ENCODE measurements around the gene NLRP1. TPM values are rescaled to one million over a fixed set of nuclear protein-coding genes. Genes with fewer than 3 reads are reported as not detected.

Gene NLRP1
- total and polyA plus RNA-seq, 4 donors, result 11.1 to 82.2 (median 49.1) TPM

- ATAC-seq (ENCODE audit: low FRiP score) (no peak), DNase-seq (no peak)
- no peaks in the 10 kb centered on the region for H3K27me3 ChIP-seq (ENCODE audit: control insufficient read depth in 1 of 2, insufficient read depth in 2 of 2, low read length in 1 of 2)
- no peak overlapping the region for H3K27ac ChIP-seq (ENCODE audit: low read depth in 1 of 2, low read length in 2 of 2)
- intact Hi-C loops (cut with DNase I), result no loop called here
- H3K4me3 ChIP-seq (ENCODE audit: low read length in 2 of 2), result no peak overlapping the region
- no peaks in the 10 kb centered on the region for H3K9me3 ChIP-seq (ENCODE audit: control insufficient read depth, low read length)
- H3K36me3 ChIP-seq (ENCODE audit: control insufficient read depth in 1 of 2, insufficient read depth in 2 of 2, low read length in 1 of 2), result peaks cover 0 to 9% of the 10 kb centered on the region in 2 donors
- no peaks in the 10 kb centered on the region for H3K4me1 ChIP-seq (ENCODE audit: control insufficient read depth in 1 of 2, insufficient read depth in 2 of 2, low read length in 2 of 2)
- 54 to 65% methylated on average over 3 of the region's 3 CpGs for WGBS, 2 donors
These were observed 29.1 kb downstream of the NLRP1 start for GRCh38 chr17:5555254-5555653.

- peaks cover 0 to 7% of the 10 kb centered on the region in 2 donors for H3K36me3 ChIP-seq (ENCODE audit: control insufficient read depth in 1 of 2, insufficient read depth in 2 of 2, low read length in 1 of 2)
- WGBS, 2 donors, result 64 to 95% methylated on average over 3 of the region's 3 CpGs
- no peak for DNase-seq
- intact Hi-C loops (cut with DNase I), result no loop called here
- no peak overlapping the region for H3K27ac ChIP-seq (ENCODE audit: low read depth in 1 of 2, low read length in 2 of 2)
- H3K4me1 ChIP-seq (ENCODE audit: control insufficient read depth in 1 of 2, insufficient read depth in 2 of 2, low read length in 2 of 2), result no peaks in the 10 kb centered on the region
- H3K27me3 ChIP-seq (ENCODE audit: control insufficient read depth in 1 of 2, insufficient read depth in 2 of 2, low read length in 1 of 2), result no peaks in the 10 kb centered on the region
- no peaks in the 10 kb centered on the region for H3K9me3 ChIP-seq (ENCODE audit: control insufficient read depth, low read length)
- ATAC-seq (ENCODE audit: low FRiP score), result no peak
- H3K4me3 ChIP-seq (ENCODE audit: low read length in 2 of 2), result no peak overlapping the region
These were observed 30.8 kb downstream of the NLRP1 start for GRCh38 chr17:5553479-5553878.

- intact Hi-C loops (cut with DNase I), result no loop called here
- DNase-seq (no peak), ATAC-seq (ENCODE audit: low FRiP score) (no peak)
- no peak overlapping the region for H3K27ac ChIP-seq (ENCODE audit: low read depth in 1 of 2, low read length in 2 of 2)
- H3K4me1 ChIP-seq (ENCODE audit: control insufficient read depth in 1 of 2, insufficient read depth in 2 of 2, low read length in 2 of 2), result no peaks in the 10 kb centered on the region
- no peak overlapping the region for H3K4me3 ChIP-seq (ENCODE audit: low read length in 2 of 2)
- no peaks in the 10 kb centered on the region for H3K9me3 ChIP-seq (ENCODE audit: control insufficient read depth, low read length)
- no peaks in the 10 kb centered on the region for H3K27me3 ChIP-seq (ENCODE audit: control insufficient read depth in 1 of 2, insufficient read depth in 2 of 2, low read length in 1 of 2)
- H3K36me3 ChIP-seq (ENCODE audit: control insufficient read depth in 1 of 2, insufficient read depth in 2 of 2, low read length in 1 of 2), result peaks cover 0 to 7% of the 10 kb centered on the region in 2 donors
These were observed 31.5 kb downstream of the NLRP1 start for GRCh38 chr17:5552841-5553240.

GRCh38 chr17:5545051-5545987 lies 39.0 kb downstream of the NLRP1 start:
- DNase-seq (no peak), ATAC-seq (ENCODE audit: low FRiP score) (no peak)
- no peaks in the 10 kb centered on the region for H3K27me3 ChIP-seq (ENCODE audit: control insufficient read depth in 1 of 2, insufficient read depth in 2 of 2, low read length in 1 of 2)
- intact Hi-C loops (cut with DNase I), result no loop called here
- no peaks in the 10 kb centered on the region for H3K4me1 ChIP-seq (ENCODE audit: control insufficient read depth in 1 of 2, insufficient read depth in 2 of 2, low read length in 2 of 2)
- H3K9me3 ChIP-seq (ENCODE audit: control insufficient read depth, low read length), result no peaks in the 10 kb centered on the region
- WGBS, 2 donors, result 75 to 76% methylated on average over 9 of the region's 9 CpGs
- H3K36me3 ChIP-seq (ENCODE audit: control insufficient read depth in 1 of 2, insufficient read depth in 2 of 2, low read length in 1 of 2), result peaks cover 0 to 7% of the 10 kb centered on the region in 2 donors
- no peak overlapping the region for H3K27ac ChIP-seq (ENCODE audit: low read depth in 1 of 2, low read length in 2 of 2)
- H3K4me3 ChIP-seq (ENCODE audit: low read length in 2 of 2), result no peak overlapping the region

- ATAC-seq (ENCODE audit: low FRiP score), result peak; percentile 28
- no peaks in the 10 kb centered on the region for H3K27me3 ChIP-seq (ENCODE audit: control insufficient read depth in 1 of 2, insufficient read depth in 2 of 2, low read length in 1 of 2)
- no peak overlapping the region for H3K4me3 ChIP-seq (ENCODE audit: low read length in 2 of 2)
- 94 to 96% methylated on average over 2 of the region's 2 CpGs for WGBS, 2 donors
- H3K36me3 ChIP-seq (ENCODE audit: control insufficient read depth in 1 of 2, insufficient read depth in 2 of 2, low read length in 1 of 2), result peaks cover 0 to 7% of the 10 kb centered on the region in 2 donors
- no peaks in the 10 kb centered on the region for H3K4me1 ChIP-seq (ENCODE audit: control insufficient read depth in 1 of 2, insufficient read depth in 2 of 2, low read length in 2 of 2)
- intact Hi-C loops (cut with DNase I), result no loop called here
- no peaks in the 10 kb centered on the region for H3K9me3 ChIP-seq (ENCODE audit: control insufficient read depth, low read length)
- no peak overlapping the region for H3K27ac ChIP-seq (ENCODE audit: low read depth in 1 of 2, low read length in 2 of 2)
- DNase-seq, result no peak
These were observed 40.2 kb downstream of the NLRP1 start for GRCh38 chr17:5544115-5544514.

GRCh38 chr17:5541610-5542202 lies 42.6 kb downstream of the NLRP1 start:
- H3K4me3 ChIP-seq (ENCODE audit: low read length in 2 of 2), result no peak overlapping the region
- no peaks in the 10 kb centered on the region for H3K27me3 ChIP-seq (ENCODE audit: control insufficient read depth in 1 of 2, insufficient read depth in 2 of 2, low read length in 1 of 2)
- H3K36me3 ChIP-seq (ENCODE audit: control insufficient read depth in 1 of 2, insufficient read depth in 2 of 2, low read length in 1 of 2), result peaks cover 0 to 7% of the 10 kb centered on the region in 2 donors
- intact Hi-C loops (cut with DNase I), result no loop called here
- H3K4me1 ChIP-seq (ENCODE audit: control insufficient read depth in 1 of 2, insufficient read depth in 2 of 2, low read length in 2 of 2), result no peaks in the 10 kb centered on the region
- DNase-seq (no peak), ATAC-seq (ENCODE audit: low FRiP score) (no peak)
- no peak overlapping the region for H3K27ac ChIP-seq (ENCODE audit: low read depth in 1 of 2, low read length in 2 of 2)
- WGBS, 2 donors, result 51 to 55% methylated on average over 6 of the region's 6 CpGs
- H3K9me3 ChIP-seq (ENCODE audit: control insufficient read depth, low read length), result no peaks in the 10 kb centered on the region

- WGBS, 2 donors, result 93 to 95% methylated on average over 7 of the region's 7 CpGs
- Histone ChIP-seq H3K4me3 (ENCODE audit: low read length in 2 of 2) (no peak overlapping the region), H3K4me1 (ENCODE audit: control insufficient read depth in 1 of 2, insufficient read depth in 2 of 2, low read length in 2 of 2) (no peaks in the 10 kb centered on the region), H3K27ac (ENCODE audit: low read depth in 1 of 2, low read length in 2 of 2) (no peak overlapping the region), H3K36me3 (ENCODE audit: control insufficient read depth in 1 of 2, insufficient read depth in 2 of 2, low read length in 1 of 2) (peaks cover 0 to 5% of the 10 kb centered on the region in 2 donors), H3K27me3 (ENCODE audit: control insufficient read depth in 1 of 2, insufficient read depth in 2 of 2, low read length in 1 of 2) (no peaks in the 10 kb centered on the region), H3K9me3 (ENCODE audit: control insufficient read depth, low read length) (no peaks in the 10 kb centered on the region)
- no peak for ATAC-seq (ENCODE audit: low FRiP score)
- no peak for DNase-seq
- intact Hi-C loops (cut with DNase I), result no loop called here
These were observed 44.0 kb downstream of the NLRP1 start for GRCh38 chr17:5540321-5540720.

GRCh38 chr17:5539286-5539685 lies 45.0 kb downstream of the NLRP1 start:
- intact Hi-C loops (cut with DNase I), result no loop called here
- DNase-seq (no peak), ATAC-seq (ENCODE audit: low FRiP score) (no peak)
- H3K9me3 ChIP-seq (ENCODE audit: control insufficient read depth, low read length), result no peaks in the 10 kb centered on the region
- H3K4me3 ChIP-seq (ENCODE audit: low read length in 2 of 2), result no peak overlapping the region
- 90 to 93% methylated on average over 8 of the region's 8 CpGs for WGBS, 2 donors
- no peaks in the 10 kb centered on the region for H3K27me3 ChIP-seq (ENCODE audit: control insufficient read depth in 1 of 2, insufficient read depth in 2 of 2, low read length in 1 of 2)
- H3K27ac ChIP-seq (ENCODE audit: low read depth in 1 of 2, low read length in 2 of 2), result no peak overlapping the region
- H3K36me3 ChIP-seq (ENCODE audit: control insufficient read depth in 1 of 2, insufficient read depth in 2 of 2, low read length in 1 of 2), result peaks cover 0 to 4% of the 10 kb centered on the region in 2 donors
- H3K4me1 ChIP-seq (ENCODE audit: control insufficient read depth in 1 of 2, insufficient read depth in 2 of 2, low read length in 2 of 2), result no peaks in the 10 kb centered on the region

Measured in aorta (tissue), 5 donors.